Left lung (tissue), 10 donors: ENCODE data around the gene KSR1. TPM values are rescaled to one million over a fixed set of nuclear protein-coding genes. Genes with fewer than 3 reads are reported as not detected.
"Not testable (repeated sequence)": the region's sequence is repeated elsewhere in the genome, so short reads cannot be mapped to it uniquely, and the experiment has no call there.

ENCODE experiments used
- ATAC-seq: fragments of 200-7000 bp; cut with Tn5 transposase; one replicate; pipeline ENCODE4 v1.9.1; 2020; ENCODE audit warnings: moderate library complexity
- DNase-seq, 4 donors: peaks; one replicate each; pipeline ENCODE4 v3.0.0-alpha.2; 2013 to 2020
- H3K27ac ChIP-seq, 2 donors: fragments of 200-600 bp; sonication (generic) in 1 of 2; one replicate each; pipeline versions ENCODE4 v1.5.0 to v1.8.0; 2020 to 2021
- H3K27me3 ChIP-seq, 2 donors: fragments of 200-600 bp; sonication (generic) in 1 of 2; one replicate each; pipeline versions ENCODE4 v1.5.0 to v1.8.0; 2020 to 2021
- H3K36me3 ChIP-seq, 2 donors: fragments of 200-600 bp; sonication (generic) in 1 of 2; one replicate each; pipeline versions ENCODE4 v1.5.0 to v1.8.0; 2020 to 2021
- H3K4me1 ChIP-seq, 2 donors: fragments of 200-600 bp; one replicate each; pipeline ENCODE4 v1.8.0; 2021
- H3K4me3 ChIP-seq, 2 donors: fragments of 200-600 bp; sonication (generic) in 1 of 2; one replicate each; pipeline versions ENCODE4 v1.5.0 to v1.8.0; 2020 to 2021; ENCODE audit warnings: mild to moderate bottlenecking in 1 of 2
- H3K9me3 ChIP-seq, 2 donors: fragments of 200-600 bp; sonication (generic) in 1 of 2; one replicate each; pipeline versions ENCODE4 v1.5.0 to v1.8.0; 2020 to 2021
- intact Hi-C, 2 donors: fragments of 100-400 bp; cut with DNase I; formaldehyde crosslinking; loops; one replicate each; pipeline versions ENCODE4 v1.11.2 to v1.14.2; 2022
- polyA plus RNA-seq, 6 donors: library from polyadenylated mRNA; unstranded; fragments of 120-200 nt; gene quantifications; one replicate each; pipeline ENCODE4 v1.2.1, GENCODE V29; 2013; ENCODE audit not compliant: insufficient read length in 6 of 6
- total RNA-seq, 2 donors: library from RNA; stranded (reverse); fragmentation: NEBNext Ultra II Directional; extraction: Animal tissue kit (Norgen Biotek cat#: 25700); gene quantifications; one replicate each; pipeline ENCODE4 v1.2.1, GENCODE V29; 2021
- TF ChIP-seq, protein P1 (sequence below), 2 donors: fragments of 200-600 bp; sonication (generic) in 1 of 2; IDR thresholded peaks; one replicate each; pipeline versions ENCODE4 v1.5.0 to v1.8.0; 2021; ENCODE audit warnings: antibody characterized with exemption in 2 of 2
- donor health status: DM: no; HTN: yes; CAD: no.
- donor health status: DM: no; HTN: no; CAD: no.

Gene KSR1
- total and polyA plus RNA-seq, 8 donors: 35.0 to 70.0 (median 62.5) TPM

GRCh38 chr17:27665549-27665948, 209.3 kb downstream of the KSR1 start:
- Histone ChIP-seq H3K36me3 (no peaks in the 10 kb centered on the region), H3K9me3 (no peaks in the 10 kb centered on the region), H3K27me3 (no peaks in the 10 kb centered on the region), H3K27ac (no peak overlapping the region), H3K4me3 (no peak overlapping the region), H3K4me1 (no peaks in the 10 kb centered on the region)
- DNase-seq (no peak), ATAC-seq (no peak)
- TF ChIP-seq, protein P1, sequence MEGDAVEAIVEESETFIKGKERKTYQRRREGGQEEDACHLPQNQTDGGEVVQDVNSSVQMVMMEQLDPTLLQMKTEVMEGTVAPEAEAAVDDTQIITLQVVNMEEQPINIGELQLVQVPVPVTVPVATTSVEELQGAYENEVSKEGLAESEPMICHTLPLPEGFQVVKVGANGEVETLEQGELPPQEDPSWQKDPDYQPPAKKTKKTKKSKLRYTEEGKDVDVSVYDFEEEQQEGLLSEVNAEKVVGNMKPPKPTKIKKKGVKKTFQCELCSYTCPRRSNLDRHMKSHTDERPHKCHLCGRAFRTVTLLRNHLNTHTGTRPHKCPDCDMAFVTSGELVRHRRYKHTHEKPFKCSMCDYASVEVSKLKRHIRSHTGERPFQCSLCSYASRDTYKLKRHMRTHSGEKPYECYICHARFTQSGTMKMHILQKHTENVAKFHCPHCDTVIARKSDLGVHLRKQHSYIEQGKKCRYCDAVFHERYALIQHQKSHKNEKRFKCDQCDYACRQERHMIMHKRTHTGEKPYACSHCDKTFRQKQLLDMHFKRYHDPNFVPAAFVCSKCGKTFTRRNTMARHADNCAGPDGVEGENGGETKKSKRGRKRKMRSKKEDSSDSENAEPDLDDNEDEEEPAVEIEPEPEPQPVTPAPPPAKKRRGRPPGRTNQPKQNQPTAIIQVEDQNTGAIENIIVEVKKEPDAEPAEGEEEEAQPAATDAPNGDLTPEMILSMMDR (IDR thresholded peaks at IDR 0.05): no peak
- intact Hi-C loops: loop anchor here in 1 of 2 donors (10.0 kb wide), 1 partner anchor 209 kb away; no protein-coding TSS in a partner anchor

DNA sequence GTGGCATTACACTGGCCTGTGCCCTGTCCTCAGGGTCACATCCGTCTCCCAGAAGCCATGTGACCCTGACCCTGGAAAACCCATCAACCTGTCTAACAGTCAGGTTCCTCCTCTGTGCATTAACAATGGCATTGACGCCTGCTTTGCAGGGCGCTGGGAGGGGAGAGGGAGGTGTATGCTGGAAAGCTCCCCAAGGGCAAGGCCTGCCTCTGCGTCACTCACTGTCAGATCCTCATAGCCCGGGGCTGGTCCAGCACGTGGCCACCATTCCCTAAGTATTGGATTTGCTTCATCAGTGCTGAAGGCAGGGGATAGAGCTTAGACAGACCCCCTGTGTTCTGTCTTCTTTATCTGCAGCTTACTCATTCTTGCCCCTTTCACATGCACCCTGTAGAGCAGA, 210.0 kb downstream of the KSR1 start:
- ATAC-seq, DNase-seq, H3K4me3 ChIP-seq, H3K27me3 ChIP-seq, H3K4me1 ChIP-seq, H3K27ac ChIP-seq, H3K9me3 ChIP-seq, H3K36me3 ChIP-seq: not testable (repeated sequence)
- intact Hi-C loops: loop anchor here in 1 of 2 donors (10.0 kb wide), 1 partner anchor 209 kb away; no protein-coding TSS in a partner anchor

DNA sequence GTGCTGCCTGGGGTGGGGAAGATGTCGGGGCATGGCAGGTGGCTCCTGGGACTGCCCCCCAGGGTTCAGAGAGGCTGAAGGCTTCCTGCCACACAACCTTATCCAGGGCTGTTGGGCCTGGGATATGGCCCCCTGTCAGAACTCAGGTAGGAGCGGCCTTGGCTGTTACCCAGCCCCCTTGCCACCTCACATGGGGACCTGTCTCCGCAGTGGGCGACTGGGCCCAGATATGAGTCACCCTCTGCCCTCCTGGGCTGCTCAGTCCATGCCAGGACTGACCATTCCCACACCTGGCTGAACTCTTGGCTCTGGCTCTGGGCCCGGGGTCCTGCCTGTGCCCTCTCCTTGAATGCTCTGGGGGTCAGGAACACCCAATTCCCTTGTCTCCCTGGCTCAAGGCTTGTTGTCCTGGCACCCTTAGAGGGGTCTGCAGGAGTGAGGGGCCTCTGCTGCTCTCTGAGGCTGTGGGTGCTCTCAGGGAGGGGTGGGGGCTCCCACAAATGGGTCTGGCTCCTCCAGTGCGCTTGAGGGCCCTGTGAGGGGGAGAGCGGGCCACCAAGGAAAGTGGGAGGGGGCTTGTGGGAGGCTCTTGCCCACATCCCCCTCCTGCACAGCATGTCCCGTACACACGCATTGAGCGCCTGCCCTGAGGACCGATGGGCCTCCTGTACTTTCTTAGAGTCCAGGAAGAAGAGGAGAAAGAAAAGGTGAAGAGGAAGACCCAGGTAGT, 210.7 kb downstream of the KSR1 start:
- H3K9me3 ChIP-seq: no peaks in the 10 kb centered on the region
- no peak for DNase-seq
- ATAC-seq: no peak
- H3K36me3 ChIP-seq: no peaks in the 10 kb centered on the region
- no peak overlapping the region for H3K27ac ChIP-seq
- TF ChIP-seq, protein P1 (IDR thresholded peaks at IDR 0.05): no peak
- H3K27me3 ChIP-seq: no peaks in the 10 kb centered on the region
- intact Hi-C loops: loop anchor here in 1 of 2 donors (10.0 kb wide), 1 partner anchor 208 kb away; no protein-coding TSS in a partner anchor
- no peaks in the 10 kb centered on the region for H3K4me1 ChIP-seq
- no peak overlapping the region for H3K4me3 ChIP-seq

GRCh38 chr17:27667656-27668487, 211.6 kb downstream of the KSR1 start:
- DNase-seq: no peak
- TF ChIP-seq, protein P1 (IDR thresholded peaks at IDR 0.05): no peak
- no peak for ATAC-seq

DNA sequence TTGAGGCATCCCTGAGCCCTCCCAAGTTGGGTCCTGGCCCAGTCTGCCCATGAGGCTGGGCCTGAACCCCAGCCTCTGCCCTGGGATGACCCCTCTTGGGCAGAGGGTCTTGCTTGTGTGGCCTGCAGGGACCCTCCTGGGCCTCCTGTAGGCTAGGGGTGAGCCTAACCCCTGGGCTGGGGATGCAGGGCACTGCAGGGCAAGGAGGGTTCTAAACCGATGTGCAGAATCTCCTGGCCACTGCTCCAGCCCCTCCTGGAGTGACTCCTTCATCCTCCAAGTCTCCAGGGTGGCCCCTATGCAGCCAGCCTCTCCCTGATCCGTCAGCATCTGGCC, 212.2 kb downstream of the KSR1 start:
- intact Hi-C loops: loop anchor here in 1 of 2 donors (10.0 kb wide), 1 partner anchor 206 kb away; no protein-coding TSS in a partner anchor
- no peak overlapping the region for H3K27ac ChIP-seq
- TF ChIP-seq, protein P1 (IDR thresholded peaks at IDR 0.05): no peak
- no peak for ATAC-seq
- H3K4me1 ChIP-seq: no peaks in the 10 kb centered on the region
- no peaks in the 10 kb centered on the region for H3K9me3 ChIP-seq
- no peaks in the 10 kb centered on the region for H3K27me3 ChIP-seq
- H3K36me3 ChIP-seq: no peaks in the 10 kb centered on the region
- no peak for DNase-seq
- H3K4me3 ChIP-seq: no peak overlapping the region

More at GRCh38 chr17:27667656-27668487, 211.6 kb downstream of the KSR1 start:
- H3K4me3 ChIP-seq: no peak overlapping the region
- no peaks in the 10 kb centered on the region for H3K4me1 ChIP-seq
- no peaks in the 10 kb centered on the region for H3K36me3 ChIP-seq
- intact Hi-C loops: loop anchor here in 1 of 2 donors (10.0 kb wide), 1 partner anchor 207 kb away; no protein-coding TSS in a partner anchor
- H3K27ac ChIP-seq: no peak overlapping the region
- no peaks in the 10 kb centered on the region for H3K27me3 ChIP-seq
- H3K9me3 ChIP-seq: no peaks in the 10 kb centered on the region
